ENCODE data around the gene ZNF81.
"Not testable (repeated sequence)": the region's sequence is repeated elsewhere in the genome, so short reads cannot be mapped to it uniquely, and the experiment has no call there.

The ZNF81 gene

GRCh38 chrX:47836164-47837072 lies at the start of gene ZNF81:
Gene ZNF81 (plus strand): TSS chrX:47836902. CDS start chrX:47846268, 9,366 bp downstream.
- peak; percentile 83 to 85 for DNase-seq

GRCh38 chrX:47796433-47796906 lies 40.2 kb upstream of the ZNF81 start:
- DNase-seq: no peak

GRCh38 chrX:47797084-47797483 lies 39.6 kb upstream of the ZNF81 start:
- no peak for DNase-seq

- no peak for DNase-seq
These were observed 37.8 kb upstream of the ZNF81 start for GRCh38 chrX:47798861-47799260.

GRCh38 chrX:47802589-47802988 lies 34.1 kb upstream of the ZNF81 start:
- peak in 1 of 2 donors; percentile 0 for DNase-seq

GRCh38 chrX:47803103-47803502 lies 33.6 kb upstream of the ZNF81 start:
- DNase-seq: not testable (repeated sequence)

GRCh38 chrX:47804315-47804714 lies 32.4 kb upstream of the ZNF81 start:
- DNase-seq: no peak

- DNase-seq: not testable (repeated sequence)
These were observed 30.9 kb upstream of the ZNF81 start for GRCh38 chrX:47805844-47806243.

- not testable (repeated sequence) for DNase-seq
These were observed 30.1 kb upstream of the ZNF81 start for GRCh38 chrX:47806415-47807271.

GRCh38 chrX:47807272-47807538 lies 29.5 kb upstream of the ZNF81 start:
- DNase-seq: not testable (repeated sequence)

- DNase-seq: no peak
These were observed 29.2 kb upstream of the ZNF81 start for GRCh38 chrX:47807548-47807947.

- no peak for DNase-seq
These were observed 27.6 kb upstream of the ZNF81 start for GRCh38 chrX:47808904-47809788.

GRCh38 chrX:47814851-47815250 lies 21.9 kb upstream of the ZNF81 start:
- DNase-seq: no peak

- DNase-seq: no peak
These were observed 20.5 kb upstream of the ZNF81 start for GRCh38 chrX:47815901-47816845.

GRCh38 chrX:47817421-47817820 lies 19.3 kb upstream of the ZNF81 start:
- DNase-seq: no peak

- no peak for DNase-seq
These were observed 18.8 kb upstream of the ZNF81 start for GRCh38 chrX:47817897-47818296.

GRCh38 chrX:47828984-47829383 lies 7.7 kb upstream of the ZNF81 start:
- DNase-seq: no peak

- DNase-seq: peak in 1 of 2 donors; percentile 0
These were observed 4.9 kb upstream of the ZNF81 start for GRCh38 chrX:47831788-47832187.

- DNase-seq: no peak
These were observed 1.7 kb downstream of the ZNF81 start for GRCh38 chrX:47838361-47838760.

- no peak for DNase-seq
These were observed 3.4 kb downstream of the ZNF81 start for GRCh38 chrX:47840111-47840510.

- DNase-seq: no peak
These were observed 6.7 kb downstream of the ZNF81 start for GRCh38 chrX:47843363-47843762.

Measured in hippocampal formation (tissue), 2 donors.